Kidney (tissue), 14 donors: ENCODE measurements around the gene GLG1. TPM values are rescaled to one million over a fixed set of nuclear protein-coding genes. Genes with fewer than 3 reads are reported as not detected.

Experiments
- DNase-seq, 5 donors: peaks; one replicate each; pipeline ENCODE4 v3.0.0-alpha.2; 2013 to 2020
- FAIRE-seq: peaks from 2 replicates; lab custom pipeline; 2012; peaks lifted over from hg19 to GRCh38; lab: Jason Lieb, UNC
- H3K27ac ChIP-seq, 2 donors: one replicate each; pipeline ENCODE4 v1.7.0; 2013; ENCODE audit warnings: low read depth in 2 of 2, low read length in 2 of 2, inconsistent platforms in 1 of 2
- H3K27me3 ChIP-seq: one replicate; pipeline ENCODE4 v1.7.1; 2013; ENCODE audit warnings: low read length, inconsistent platforms; ENCODE audit not compliant: control insufficient read depth, insufficient read depth
- H3K36me3 ChIP-seq, 3 donors: one replicate each; pipeline versions ENCODE4 v1.7.0 to v1.7.1; 2013; ENCODE audit warnings: low read length in 3 of 3, control low read depth in 1 of 3, inconsistent platforms in 1 of 3; ENCODE audit not compliant: insufficient read depth in 3 of 3, control insufficient read depth in 2 of 3
- H3K4me1 ChIP-seq, 3 donors: one replicate each; pipeline versions ENCODE4 v1.7.0 to v1.7.1; 2013; ENCODE audit warnings: low read length in 3 of 3, inconsistent platforms in 1 of 3, low read depth in 1 of 3; ENCODE audit not compliant: control insufficient read depth in 2 of 3, insufficient read depth in 2 of 3
- H3K4me3 ChIP-seq, 3 donors: one replicate each; pipeline versions ENCODE4 v1.7.0 to v1.8.1; 2013; ENCODE audit warnings: low read length in 3 of 3, control low read depth in 1 of 3, inconsistent platforms in 1 of 3
- H3K9ac ChIP-seq, 3 donors: one replicate each; pipeline versions ENCODE4 v1.7.0 to v1.7.1; 2013; ENCODE audit warnings: low read length in 3 of 3, control low read depth in 1 of 3, inconsistent platforms in 1 of 3
- H3K9me3 ChIP-seq, 3 donors: one replicate each; pipeline versions ENCODE4 v1.7.0 to v1.7.1; 2013; ENCODE audit warnings: low read length in 3 of 3, control low read depth in 1 of 3, inconsistent platforms in 1 of 3; ENCODE audit not compliant: control insufficient read depth in 2 of 3, insufficient read depth in 1 of 3
- intact Hi-C: fragments of 100-400 bp; cut with DNase I; formaldehyde crosslinking; loops from one replicate; pipeline ENCODE4 v1.11.1; 2022
- polyA plus RNA-seq: library from polyadenylated mRNA; stranded (reverse); fragments of 350-450 nt; fragmentation: Illumina TruSeq; extraction: RNeasy Lipid Tissue Mini Kit (QIAGEN cat#74804); gene quantifications from one replicate; pipeline ENCODE4 v1.2.3, GENCODE V29; 2014; ENCODE audit warnings: low read depth, low replicate concordance; ENCODE audit not compliant: insufficient read depth
- total RNA-seq: library from RNA; stranded (reverse); fragmentation: NEBNext Ultra II Directional; extraction: Animal tissue kit (Norgen Biotek cat#: 25700); gene quantifications from one replicate; pipeline ENCODE4 v1.2.1, GENCODE V29; 2021
- TF ChIP-seq, protein P1 (sequence below): IDR thresholded peaks from 3 replicates; pipeline ENCODE4 v1.5.1; 2012; ENCODE audit warnings: mild to moderate bottlenecking, moderate library complexity, borderline replicate concordance; ENCODE audit not compliant: insufficient read depth; ENCODE audit errors: extremely low read depth
- donor health status: control.
- donor health status: control.
- donor health status: control.
- donor health status: control.
- donor health status: control.
- donor health status: DM: yes; HTN: yes; CAD: no.
- donor health status: Normal renal cell carcinoma (clear cell type).

The GLG1 gene
- total and polyA plus RNA-seq, 2 donors from 2014 or later, result 58.8 to 167 TPM

DNA sequence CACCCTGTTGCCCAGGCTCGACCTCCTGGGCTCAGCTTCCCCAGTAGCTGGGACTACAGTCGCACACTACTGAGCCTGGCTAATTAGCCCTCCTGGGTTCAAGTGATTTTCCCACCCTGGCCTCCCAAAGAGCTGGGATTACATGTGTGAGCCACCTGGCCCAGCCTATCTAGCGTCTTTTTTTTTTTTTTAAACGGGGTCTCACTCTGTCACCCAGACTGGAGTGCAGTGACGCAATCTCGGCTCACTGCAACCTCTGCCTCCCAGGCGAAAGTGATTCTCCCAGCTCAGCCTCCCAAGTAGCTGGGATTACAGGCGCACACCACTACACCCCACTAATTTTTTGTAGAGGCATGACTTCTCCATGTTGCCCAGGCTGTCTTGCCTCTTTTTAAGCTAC lies 33.3 kb downstream of the GLG1 start:
- Histone ChIP-seq H3K4me1 (peaks cover 0 to 15% (median 8%) of the 10 kb centered on the region in 3 donors), H3K27me3 (no peaks in the 10 kb centered on the region), H3K9ac (no peak overlapping the region), H3K36me3 (no peaks in the 10 kb centered on the region), H3K4me3 (no peak overlapping the region), H3K27ac (no peak overlapping the region), H3K9me3 (no peaks in the 10 kb centered on the region)
- TF ChIP-seq, protein P1, sequence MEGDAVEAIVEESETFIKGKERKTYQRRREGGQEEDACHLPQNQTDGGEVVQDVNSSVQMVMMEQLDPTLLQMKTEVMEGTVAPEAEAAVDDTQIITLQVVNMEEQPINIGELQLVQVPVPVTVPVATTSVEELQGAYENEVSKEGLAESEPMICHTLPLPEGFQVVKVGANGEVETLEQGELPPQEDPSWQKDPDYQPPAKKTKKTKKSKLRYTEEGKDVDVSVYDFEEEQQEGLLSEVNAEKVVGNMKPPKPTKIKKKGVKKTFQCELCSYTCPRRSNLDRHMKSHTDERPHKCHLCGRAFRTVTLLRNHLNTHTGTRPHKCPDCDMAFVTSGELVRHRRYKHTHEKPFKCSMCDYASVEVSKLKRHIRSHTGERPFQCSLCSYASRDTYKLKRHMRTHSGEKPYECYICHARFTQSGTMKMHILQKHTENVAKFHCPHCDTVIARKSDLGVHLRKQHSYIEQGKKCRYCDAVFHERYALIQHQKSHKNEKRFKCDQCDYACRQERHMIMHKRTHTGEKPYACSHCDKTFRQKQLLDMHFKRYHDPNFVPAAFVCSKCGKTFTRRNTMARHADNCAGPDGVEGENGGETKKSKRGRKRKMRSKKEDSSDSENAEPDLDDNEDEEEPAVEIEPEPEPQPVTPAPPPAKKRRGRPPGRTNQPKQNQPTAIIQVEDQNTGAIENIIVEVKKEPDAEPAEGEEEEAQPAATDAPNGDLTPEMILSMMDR, result no peak
- no peak for FAIRE-seq
- no peak for DNase-seq
- intact Hi-C loops, result no loop called here

DNA sequence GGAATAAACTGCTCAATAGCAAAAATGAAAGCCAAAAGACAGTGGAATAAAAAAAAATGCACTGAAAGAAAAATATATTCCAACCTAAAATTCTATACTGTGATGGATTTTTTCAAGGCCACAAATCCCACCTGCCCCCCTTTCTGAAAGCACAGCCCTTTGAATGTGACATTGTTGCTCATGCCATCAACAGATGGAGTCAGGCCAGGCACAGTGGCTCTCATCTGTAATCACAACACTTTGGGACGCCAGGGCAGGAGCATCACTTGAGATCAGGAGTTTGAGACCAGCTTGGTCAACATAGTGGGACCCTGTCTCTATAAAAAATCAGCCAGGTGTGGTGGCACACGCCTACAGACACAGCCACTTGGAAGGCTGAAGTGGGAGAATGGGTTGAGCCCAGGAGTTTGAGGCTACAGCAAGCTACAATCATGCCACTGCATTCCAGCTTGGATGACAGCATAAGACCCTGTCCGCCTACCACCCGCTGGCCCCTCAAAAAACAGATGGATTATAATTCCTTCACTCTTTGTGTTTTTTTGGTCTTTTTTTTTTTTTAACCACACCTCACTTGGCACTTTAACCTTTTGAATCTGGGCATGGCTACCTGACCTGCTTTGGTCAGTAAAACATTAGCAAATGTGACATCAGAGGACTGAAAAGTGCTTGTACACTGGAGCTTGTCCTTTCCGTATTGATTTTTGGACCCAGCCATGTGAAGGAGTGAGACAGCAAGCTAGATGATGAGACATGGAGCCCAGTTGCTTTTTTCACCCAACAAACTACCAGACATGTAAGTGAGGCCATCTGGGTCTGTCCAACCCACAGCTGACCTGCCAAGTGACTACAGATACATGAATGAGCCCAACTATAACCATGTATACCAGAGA lies 36.3 kb downstream of the GLG1 start:
- intact Hi-C loops, result no loop called here
- FAIRE-seq, result peak; percentile 23
- H3K27ac ChIP-seq, result peak overlapping the region; percentile 51 to 75
- H3K4me1 ChIP-seq, result peaks cover 2 to 21% (median 8%) of the 10 kb centered on the region in 3 donors
- H3K9ac ChIP-seq, result no peak overlapping the region
- no peaks in the 10 kb centered on the region for H3K27me3 ChIP-seq
- DNase-seq, result peak in 1 of 5 donors; percentile 30
- H3K36me3 ChIP-seq, result no peaks in the 10 kb centered on the region
- TF ChIP-seq, protein P1, result no peak
- no peak overlapping the region for H3K4me3 ChIP-seq
- H3K9me3 ChIP-seq, result no peaks in the 10 kb centered on the region

DNA sequence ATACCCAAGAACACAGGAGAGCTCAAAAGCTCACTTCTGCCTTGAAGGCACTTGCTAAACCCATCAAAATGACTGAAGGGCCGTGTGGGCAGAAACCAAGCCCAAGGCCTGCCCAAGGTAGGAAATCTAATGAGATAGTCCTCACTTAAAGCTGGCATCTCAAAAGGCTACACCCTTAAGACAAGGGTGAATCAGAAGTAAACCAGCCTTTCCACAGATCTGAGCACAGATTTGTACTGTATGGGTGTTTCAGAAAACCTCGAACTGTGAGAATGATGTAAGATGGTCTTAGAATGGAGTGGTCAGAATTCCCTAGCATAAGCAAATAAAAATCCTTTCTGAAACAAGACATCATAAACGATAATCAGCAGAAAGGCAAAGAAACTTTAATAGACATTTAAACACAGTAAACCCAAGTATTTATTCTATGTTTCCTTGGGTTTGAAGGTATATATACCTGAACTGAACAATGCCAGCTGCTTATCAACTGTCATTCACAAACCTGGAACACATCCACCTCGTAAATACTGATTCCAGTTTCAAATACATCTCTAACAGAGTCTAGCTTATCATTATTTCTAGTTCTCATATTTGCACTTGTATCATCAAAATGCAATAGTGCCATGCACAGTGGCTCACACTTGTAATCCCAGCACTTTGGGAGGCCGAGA lies 37.8 kb downstream of the GLG1 start:
- DNase-seq (no peak), FAIRE-seq (no peak)
- Histone ChIP-seq H3K27ac (no peak overlapping the region), H3K36me3 (no peaks in the 10 kb centered on the region), H3K9me3 (no peaks in the 10 kb centered on the region), H3K4me1 (peaks cover 2 to 21% (median 10%) of the 10 kb centered on the region in 3 donors), H3K9ac (no peak overlapping the region), H3K4me3 (no peak overlapping the region), H3K27me3 (no peaks in the 10 kb centered on the region)
- intact Hi-C loops, result no loop called here
- TF ChIP-seq, protein P1, result no peak
